Measurements from ENCODE around the gene WSB1.
A peak's percentile ranks its signal among the peaks of the same experiment; 100 is the strongest.

Gene WSB1

GRCh38 chr17:27353461-27354050 lies 59.6 kb downstream of the WSB1 start:
- Histone ChIP-seq H3K9ac (ENCODE audit: low read depth in 1 of 2, low read length in 2 of 2) (peak overlapping the region; percentile 83 to 87), H3K27me3 (ENCODE audit: control insufficient read depth in 1 of 2, insufficient read depth in 2 of 2, low read length in 2 of 2) (no peaks in the 10 kb centered on the region), H3K36me3 (ENCODE audit: control insufficient read depth in 1 of 2, insufficient read depth in 2 of 2, low read length in 2 of 2) (no peaks in the 10 kb centered on the region), H3K4me3 (ENCODE audit: low read depth in 1 of 2, low read length in 2 of 2) (peak overlapping the region; percentile 78 to 80), H3K9me3 (ENCODE audit: control insufficient read depth in 1 of 2, low read length in 2 of 2) (no peaks in the 10 kb centered on the region), H3K27ac (ENCODE audit: low read depth, low read length) (peak overlapping the region; percentile 87), H3K4me1 (ENCODE audit: control insufficient read depth in 1 of 2, insufficient read depth in 2 of 2, low read length in 2 of 2) (peaks cover 8 to 13% of the 10 kb centered on the region in 2 donors)

DNA sequence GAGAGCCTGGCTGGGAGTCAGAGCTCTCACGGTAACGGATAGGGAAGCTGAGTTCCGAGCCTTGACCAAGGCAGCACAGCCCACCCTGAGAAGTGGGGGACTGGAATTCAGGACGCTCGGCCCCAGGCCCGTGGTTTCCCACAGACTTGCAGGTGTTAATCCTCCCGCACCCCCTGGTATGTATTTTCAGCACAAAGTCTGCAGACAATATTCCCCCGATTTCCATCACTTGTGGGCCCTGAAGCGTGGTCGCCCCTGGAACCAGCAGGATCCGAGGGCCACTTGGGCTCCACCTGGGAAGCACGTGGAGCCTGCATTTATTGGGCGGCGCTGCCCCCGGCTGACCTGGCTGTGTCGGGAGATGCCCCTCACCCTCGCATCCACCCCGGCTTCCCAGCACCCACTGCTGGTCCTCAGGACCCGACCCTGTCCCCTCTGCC lies 60.2 kb downstream of the WSB1 start:
- Histone ChIP-seq H3K36me3 (ENCODE audit: control insufficient read depth in 1 of 2, insufficient read depth in 2 of 2, low read length in 2 of 2) (no peaks in the 10 kb centered on the region), H3K27ac (ENCODE audit: low read depth, low read length) (no peak overlapping the region), H3K9ac (ENCODE audit: low read depth in 1 of 2, low read length in 2 of 2) (peak overlapping the region; percentile 75 to 83), H3K27me3 (ENCODE audit: control insufficient read depth in 1 of 2, insufficient read depth in 2 of 2, low read length in 2 of 2) (no peaks in the 10 kb centered on the region), H3K4me3 (ENCODE audit: low read depth in 1 of 2, low read length in 2 of 2) (peak overlapping the region; percentile 78 to 80), H3K9me3 (ENCODE audit: control insufficient read depth in 1 of 2, low read length in 2 of 2) (no peaks in the 10 kb centered on the region), H3K4me1 (ENCODE audit: control insufficient read depth in 1 of 2, insufficient read depth in 2 of 2, low read length in 2 of 2) (peaks cover 7 to 13% of the 10 kb centered on the region in 2 donors)

DNA sequence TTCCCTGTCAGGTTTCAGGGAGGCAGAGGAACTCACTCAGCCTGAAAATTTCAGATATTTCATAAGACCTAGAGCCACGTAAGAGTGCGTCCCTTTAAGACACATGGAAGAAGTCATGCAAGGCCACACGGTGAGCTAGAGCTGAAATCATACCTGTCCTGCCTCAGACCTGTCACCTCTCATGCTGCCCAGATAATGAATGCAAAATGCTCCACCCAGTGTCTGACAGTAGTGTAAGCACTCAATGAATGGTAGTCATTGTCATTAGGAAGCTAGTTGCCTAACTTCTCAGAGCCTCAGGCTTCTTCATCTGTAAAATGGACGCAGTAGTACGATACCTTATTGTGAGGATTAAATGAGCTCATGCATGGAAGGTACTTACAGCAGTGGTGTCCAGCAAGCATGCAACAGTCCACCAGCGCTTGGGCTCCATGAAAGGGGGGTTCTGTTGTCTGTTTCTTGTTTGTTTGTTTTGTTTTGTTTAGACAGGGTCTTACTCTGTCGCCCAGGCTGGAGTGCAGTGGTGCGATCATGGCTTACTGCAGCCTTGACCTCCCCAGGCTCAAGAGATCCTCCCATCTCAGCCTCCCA lies 60.7 kb downstream of the WSB1 start:
- Histone ChIP-seq H3K9ac (ENCODE audit: low read depth in 1 of 2, low read length in 2 of 2) (peak overlapping the region; percentile 75 to 83), H3K27me3 (ENCODE audit: control insufficient read depth in 1 of 2, insufficient read depth in 2 of 2, low read length in 2 of 2) (no peaks in the 10 kb centered on the region), H3K9me3 (ENCODE audit: control insufficient read depth in 1 of 2, low read length in 2 of 2) (no peaks in the 10 kb centered on the region), H3K4me1 (ENCODE audit: control insufficient read depth in 1 of 2, insufficient read depth in 2 of 2, low read length in 2 of 2) (peaks cover 7 to 13% of the 10 kb centered on the region in 2 donors), H3K36me3 (ENCODE audit: control insufficient read depth in 1 of 2, insufficient read depth in 2 of 2, low read length in 2 of 2) (no peaks in the 10 kb centered on the region), H3K27ac (ENCODE audit: low read depth, low read length) (no peak overlapping the region), H3K4me3 (ENCODE audit: low read depth in 1 of 2, low read length in 2 of 2) (peak overlapping the region; percentile 78 to 80)

GRCh38 chr17:27355419-27355818 lies 61.5 kb downstream of the WSB1 start:
- Histone ChIP-seq H3K27me3 (ENCODE audit: control insufficient read depth in 1 of 2, insufficient read depth in 2 of 2, low read length in 2 of 2) (no peaks in the 10 kb centered on the region), H3K4me3 (ENCODE audit: low read depth in 1 of 2, low read length in 2 of 2) (no peak overlapping the region), H3K9me3 (ENCODE audit: control insufficient read depth in 1 of 2, low read length in 2 of 2) (no peaks in the 10 kb centered on the region), H3K4me1 (ENCODE audit: control insufficient read depth in 1 of 2, insufficient read depth in 2 of 2, low read length in 2 of 2) (peaks cover 7 to 13% of the 10 kb centered on the region in 2 donors), H3K27ac (ENCODE audit: low read depth, low read length) (no peak overlapping the region), H3K9ac (ENCODE audit: low read depth in 1 of 2, low read length in 2 of 2) (no peak overlapping the region), H3K36me3 (ENCODE audit: control insufficient read depth in 1 of 2, insufficient read depth in 2 of 2, low read length in 2 of 2) (no peaks in the 10 kb centered on the region)

DNA sequence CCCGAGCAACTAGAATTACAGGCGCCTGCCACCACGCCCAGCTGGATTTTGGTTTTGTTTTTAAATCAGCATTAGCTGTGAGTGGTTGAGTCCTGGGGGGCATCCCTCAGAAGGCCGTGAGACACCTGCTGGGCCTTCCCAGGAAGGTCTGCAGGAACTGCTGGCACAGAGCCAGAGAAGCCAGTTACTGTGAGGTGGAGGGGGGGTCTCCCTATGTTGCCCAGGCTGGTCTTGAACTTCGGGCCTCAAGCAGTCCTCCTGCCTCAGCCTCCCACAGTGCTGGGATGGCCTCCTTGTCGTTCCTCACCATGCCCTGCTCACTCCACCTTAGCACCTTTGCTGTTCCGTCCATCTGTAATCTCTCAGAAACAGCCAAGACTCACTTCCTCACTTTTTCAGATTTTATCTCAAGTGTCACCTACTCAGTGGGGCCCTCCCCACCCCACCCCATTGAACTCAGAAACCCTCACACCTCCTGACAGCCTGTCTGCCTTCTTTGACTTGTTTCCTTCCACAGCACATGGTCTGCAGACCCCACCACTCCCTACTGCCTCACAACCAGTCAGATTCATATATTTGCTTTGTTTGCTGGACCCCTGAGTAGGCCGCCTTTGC lies 62.3 kb downstream of the WSB1 start:
- H3K36me3 ChIP-seq (ENCODE audit: control insufficient read depth in 1 of 2, insufficient read depth in 2 of 2, low read length in 2 of 2) = no peaks in the 10 kb centered on the region
- no peaks in the 10 kb centered on the region for H3K9me3 ChIP-seq (ENCODE audit: control insufficient read depth in 1 of 2, low read length in 2 of 2)
- H3K4me3 ChIP-seq (ENCODE audit: low read depth in 1 of 2, low read length in 2 of 2) = no peak overlapping the region
- H3K9ac ChIP-seq (ENCODE audit: low read depth in 1 of 2, low read length in 2 of 2) = no peak overlapping the region
- no peak overlapping the region for H3K27ac ChIP-seq (ENCODE audit: low read depth, low read length)
- no peaks in the 10 kb centered on the region for H3K27me3 ChIP-seq (ENCODE audit: control insufficient read depth in 1 of 2, insufficient read depth in 2 of 2, low read length in 2 of 2)
- peaks cover 7 to 13% of the 10 kb centered on the region in 2 donors for H3K4me1 ChIP-seq (ENCODE audit: control insufficient read depth in 1 of 2, insufficient read depth in 2 of 2, low read length in 2 of 2)

- Histone ChIP-seq H3K27me3 (ENCODE audit: control insufficient read depth in 1 of 2, insufficient read depth in 2 of 2, low read length in 2 of 2) (no peaks in the 10 kb centered on the region), H3K27ac (ENCODE audit: low read depth, low read length) (no peak overlapping the region), H3K9ac (ENCODE audit: low read depth in 1 of 2, low read length in 2 of 2) (no peak overlapping the region), H3K4me1 (ENCODE audit: control insufficient read depth in 1 of 2, insufficient read depth in 2 of 2, low read length in 2 of 2) (peaks cover 7 to 13% of the 10 kb centered on the region in 2 donors), H3K4me3 (ENCODE audit: low read depth in 1 of 2, low read length in 2 of 2) (no peak overlapping the region), H3K36me3 (ENCODE audit: control insufficient read depth in 1 of 2, insufficient read depth in 2 of 2, low read length in 2 of 2) (no peaks in the 10 kb centered on the region), H3K9me3 (ENCODE audit: control insufficient read depth in 1 of 2, low read length in 2 of 2) (no peaks in the 10 kb centered on the region)
Observed at GRCh38 chr17:27357236-27357635, 63.3 kb downstream of the WSB1 start.

DNA sequence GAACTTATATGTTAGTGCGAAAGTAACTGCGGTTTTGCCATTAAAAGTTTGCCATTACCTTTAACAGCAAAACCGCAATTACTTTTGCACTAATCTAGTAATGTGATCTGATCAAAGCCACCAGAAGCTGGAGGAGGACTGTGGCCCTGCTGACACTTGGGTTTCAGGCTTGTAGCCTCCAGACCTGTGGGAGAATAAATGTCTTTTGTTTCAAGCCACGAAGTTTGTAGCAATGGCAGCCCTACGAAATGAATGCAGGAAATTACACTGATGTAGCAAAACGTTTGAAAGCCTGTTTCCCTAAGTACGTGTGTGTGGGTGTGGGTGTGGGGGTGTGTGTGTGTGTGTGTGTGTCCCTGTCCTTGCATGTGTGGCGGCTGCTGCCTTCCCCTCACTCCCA lies 66.6 kb downstream of the WSB1 start:
- no peaks in the 10 kb centered on the region for H3K36me3 ChIP-seq (ENCODE audit: control insufficient read depth in 1 of 2, insufficient read depth in 2 of 2, low read length in 2 of 2)
- no peaks in the 10 kb centered on the region for H3K27me3 ChIP-seq (ENCODE audit: control insufficient read depth in 1 of 2, insufficient read depth in 2 of 2, low read length in 2 of 2)
- H3K9ac ChIP-seq (ENCODE audit: low read depth in 1 of 2, low read length in 2 of 2) = no peak overlapping the region
- H3K4me1 ChIP-seq (ENCODE audit: control insufficient read depth in 1 of 2, insufficient read depth in 2 of 2, low read length in 2 of 2) = no peaks in the 10 kb centered on the region
- no peak overlapping the region for H3K27ac ChIP-seq (ENCODE audit: low read depth, low read length)
- no peaks in the 10 kb centered on the region for H3K9me3 ChIP-seq (ENCODE audit: control insufficient read depth in 1 of 2, low read length in 2 of 2)
- no peak overlapping the region for H3K4me3 ChIP-seq (ENCODE audit: low read depth in 1 of 2, low read length in 2 of 2)

GRCh38 chr17:27361695-27362094 lies 67.8 kb downstream of the WSB1 start:
- no peak overlapping the region for H3K27ac ChIP-seq (ENCODE audit: low read depth, low read length)
- H3K4me1 ChIP-seq (ENCODE audit: control insufficient read depth in 1 of 2, insufficient read depth in 2 of 2, low read length in 2 of 2) = no peaks in the 10 kb centered on the region
- no peaks in the 10 kb centered on the region for H3K9me3 ChIP-seq (ENCODE audit: control insufficient read depth in 1 of 2, low read length in 2 of 2)
- H3K27me3 ChIP-seq (ENCODE audit: control insufficient read depth in 1 of 2, insufficient read depth in 2 of 2, low read length in 2 of 2) = no peaks in the 10 kb centered on the region
- H3K36me3 ChIP-seq (ENCODE audit: control insufficient read depth in 1 of 2, insufficient read depth in 2 of 2, low read length in 2 of 2) = no peaks in the 10 kb centered on the region
- H3K4me3 ChIP-seq (ENCODE audit: low read depth in 1 of 2, low read length in 2 of 2) = no peak overlapping the region
- no peak overlapping the region for H3K9ac ChIP-seq (ENCODE audit: low read depth in 1 of 2, low read length in 2 of 2)

DNA sequence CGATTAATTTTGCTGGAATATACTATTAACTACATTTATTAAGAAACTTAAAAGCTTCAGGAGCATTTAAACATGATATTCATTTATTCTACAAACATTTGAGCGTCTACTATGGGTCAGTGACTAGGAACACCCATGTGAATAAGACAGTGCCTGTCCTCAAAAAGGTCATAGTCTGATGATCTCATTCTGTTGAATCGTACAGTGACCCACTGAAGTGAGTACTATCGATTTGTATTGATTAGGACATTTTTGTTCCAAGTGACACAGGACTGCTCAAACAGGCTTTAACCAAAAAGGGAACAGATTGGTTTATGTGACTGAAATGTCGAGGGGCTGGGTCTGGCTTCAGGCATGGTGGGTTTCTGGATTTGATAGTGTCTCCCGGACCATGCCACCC lies 68.6 kb downstream of the WSB1 start:
- no peaks in the 10 kb centered on the region for H3K9me3 ChIP-seq (ENCODE audit: control insufficient read depth in 1 of 2, low read length in 2 of 2)
- no peak overlapping the region for H3K9ac ChIP-seq (ENCODE audit: low read depth in 1 of 2, low read length in 2 of 2)
- H3K36me3 ChIP-seq (ENCODE audit: control insufficient read depth in 1 of 2, insufficient read depth in 2 of 2, low read length in 2 of 2) = no peaks in the 10 kb centered on the region
- H3K27me3 ChIP-seq (ENCODE audit: control insufficient read depth in 1 of 2, insufficient read depth in 2 of 2, low read length in 2 of 2) = no peaks in the 10 kb centered on the region
- no peak overlapping the region for H3K4me3 ChIP-seq (ENCODE audit: low read depth in 1 of 2, low read length in 2 of 2)
- no peak overlapping the region for H3K27ac ChIP-seq (ENCODE audit: low read depth, low read length)
- H3K4me1 ChIP-seq (ENCODE audit: control insufficient read depth in 1 of 2, insufficient read depth in 2 of 2, low read length in 2 of 2) = no peaks in the 10 kb centered on the region

DNA sequence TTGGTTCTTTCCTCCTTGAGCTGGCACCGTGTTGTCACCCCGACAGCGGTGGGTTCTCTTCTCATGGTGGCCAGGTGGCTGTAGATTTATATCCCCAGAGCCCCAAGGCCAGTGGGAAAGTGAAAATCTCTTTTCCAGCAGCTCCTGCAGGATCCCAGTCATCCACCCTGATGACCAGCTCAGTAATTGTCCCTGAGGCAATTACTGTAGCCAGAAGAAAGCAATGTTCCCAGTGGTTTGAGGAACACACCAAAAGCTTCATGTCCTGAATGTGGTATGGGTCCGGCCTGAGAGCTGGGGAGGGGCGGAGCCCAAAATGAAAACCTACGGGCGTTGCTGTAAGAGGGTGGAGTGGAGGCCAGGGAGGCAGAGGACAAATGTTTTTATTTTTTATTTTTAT lies 69.0 kb downstream of the WSB1 start:
- no peak overlapping the region for H3K9ac ChIP-seq (ENCODE audit: low read depth in 1 of 2, low read length in 2 of 2)
- H3K36me3 ChIP-seq (ENCODE audit: control insufficient read depth in 1 of 2, insufficient read depth in 2 of 2, low read length in 2 of 2) = no peaks in the 10 kb centered on the region
- H3K4me1 ChIP-seq (ENCODE audit: control insufficient read depth in 1 of 2, insufficient read depth in 2 of 2, low read length in 2 of 2) = no peaks in the 10 kb centered on the region
- no peak overlapping the region for H3K4me3 ChIP-seq (ENCODE audit: low read depth in 1 of 2, low read length in 2 of 2)
- no peaks in the 10 kb centered on the region for H3K9me3 ChIP-seq (ENCODE audit: control insufficient read depth in 1 of 2, low read length in 2 of 2)
- H3K27me3 ChIP-seq (ENCODE audit: control insufficient read depth in 1 of 2, insufficient read depth in 2 of 2, low read length in 2 of 2) = no peaks in the 10 kb centered on the region
- no peak overlapping the region for H3K27ac ChIP-seq (ENCODE audit: low read depth, low read length)
